Stimulated activated naive CD8-positive, alpha-beta T cell treated with anti-CD3 and anti-CD28 coated beads, Interleukin-15, amount 100 ng/mL, for 72 hours (primary cell): ENCODE results near the gene HOXB1.

ENCODE experiments used
- ATAC-seq: fragments of 150-1000 bp; cut with Tn5 transposase; 2 replicates; pipeline ENCODE4 v1.10.0; 2021; ENCODE audit warnings: mild to moderate bottlenecking, moderate library complexity
- DNase-seq, 2 donors: peaks; one replicate each; pipeline ENCODE4 v3.0.0; 2021 to 2022
- H3K27ac Mint-ChIP-seq, 2 donors: one replicate each; pipeline ENCODE4 v1.8.0; 2022; ENCODE audit warnings: mild to moderate bottlenecking in 2 of 2, mixed read lengths in 2 of 2, moderate library complexity in 2 of 2
- H3K27me3 Mint-ChIP-seq: one replicate; pipeline ENCODE4 v1.8.0; 2022; ENCODE audit warnings: mixed read lengths
- H3K4me1 Mint-ChIP-seq: one replicate; pipeline ENCODE4 v1.8.0; 2022; ENCODE audit warnings: mild to moderate bottlenecking, mixed read lengths
- H3K4me3 Mint-ChIP-seq, 2 donors: one replicate each; pipeline ENCODE4 v1.8.0; 2022; ENCODE audit warnings: mild to moderate bottlenecking in 2 of 2, mixed read lengths in 2 of 2, moderate library complexity in 1 of 2
- H3K9me3 Mint-ChIP-seq, 2 donors: one replicate each; pipeline ENCODE4 v1.8.0; 2022; ENCODE audit warnings: mixed read lengths in 2 of 2

HOXB1 gene

GRCh38 chr17:48506246-48506645, 24.6 kb downstream of the HOXB1 start:
- Mint-ChIP-seq H3K4me1 (peaks cover 27% of the 10 kb centered on the region), H3K27me3 (peaks cover 58% of the 10 kb centered on the region), H3K27ac (peak overlapping the region in 1 of 2 donors; percentile 49), H3K9me3 (no peaks in the 10 kb centered on the region), H3K4me3 (no peak overlapping the region)
- ATAC-seq (no peak), DNase-seq (no peak)

GRCh38 chr17:48505788-48506187, 25.0 kb downstream of the HOXB1 start:
- peak; percentile 99 for ATAC-seq
- DNase-seq: peak; percentile 31 to 69
- H3K27ac Mint-ChIP-seq: peak overlapping the region in 1 of 2 donors; percentile 49
- peaks cover 22% of the 10 kb centered on the region for H3K4me1 Mint-ChIP-seq
- no peaks in the 10 kb centered on the region for H3K9me3 Mint-ChIP-seq
- peaks cover 62% of the 10 kb centered on the region for H3K27me3 Mint-ChIP-seq
- H3K4me3 Mint-ChIP-seq: no peak overlapping the region

DNA sequence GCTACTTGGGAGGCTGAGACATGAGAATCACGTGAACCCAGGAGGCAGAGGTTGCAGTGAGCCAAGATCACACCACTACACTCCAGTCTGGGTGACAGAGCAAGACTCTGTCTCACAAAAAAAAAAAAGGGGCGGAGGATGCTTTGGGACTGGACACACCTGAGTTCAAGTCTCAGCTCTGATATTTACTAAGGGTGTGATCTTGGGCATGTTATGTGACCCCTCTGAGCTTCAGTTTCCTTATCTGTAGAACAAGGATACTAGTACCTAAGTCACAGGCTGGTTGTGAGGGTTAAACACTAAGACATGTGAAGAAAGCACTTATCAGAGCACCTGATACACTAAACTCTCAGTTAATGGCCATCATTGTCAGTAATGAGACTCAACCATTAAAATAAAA, 25.9 kb downstream of the HOXB1 start:
- no peak overlapping the region for H3K4me3 Mint-ChIP-seq
- H3K27ac Mint-ChIP-seq: no peak overlapping the region
- ATAC-seq: no peak
- H3K4me1 Mint-ChIP-seq: peaks cover 16% of the 10 kb centered on the region
- DNase-seq: no peak
- peaks cover 70% of the 10 kb centered on the region for H3K27me3 Mint-ChIP-seq
- H3K9me3 Mint-ChIP-seq: no peaks in the 10 kb centered on the region

GRCh38 chr17:48503747-48504146, 27.1 kb downstream of the HOXB1 start:
- H3K4me3 Mint-ChIP-seq: no peak overlapping the region
- H3K27ac Mint-ChIP-seq: no peak overlapping the region
- H3K27me3 Mint-ChIP-seq: peaks cover 68% of the 10 kb centered on the region
- no peak for ATAC-seq
- H3K4me1 Mint-ChIP-seq: peaks cover 16% of the 10 kb centered on the region
- no peaks in the 10 kb centered on the region for H3K9me3 Mint-ChIP-seq
- no peak for DNase-seq

DNA sequence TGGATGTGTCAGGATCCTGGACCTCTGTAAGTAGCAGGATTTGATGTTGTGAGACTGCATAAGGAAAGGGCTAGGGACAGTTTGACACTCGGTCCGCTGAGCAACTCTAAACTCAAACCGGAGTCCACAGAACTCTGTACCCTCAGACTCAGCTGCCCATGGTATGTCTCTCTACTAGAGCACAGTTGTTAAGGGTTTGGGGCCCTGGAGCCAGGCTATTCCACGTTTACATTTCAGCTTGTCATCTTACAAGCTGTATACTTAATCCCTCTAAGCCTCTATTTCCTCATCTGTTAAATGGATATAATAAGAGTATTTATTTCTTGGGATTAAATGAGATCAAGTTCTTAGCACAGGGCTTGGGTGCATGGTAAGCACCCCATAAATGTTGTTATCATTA, 27.9 kb downstream of the HOXB1 start:
- peaks cover 16% of the 10 kb centered on the region for H3K4me1 Mint-ChIP-seq
- H3K27ac Mint-ChIP-seq: no peak overlapping the region
- H3K9me3 Mint-ChIP-seq: no peaks in the 10 kb centered on the region
- H3K27me3 Mint-ChIP-seq: peaks cover 70% of the 10 kb centered on the region
- H3K4me3 Mint-ChIP-seq: no peak overlapping the region
- DNase-seq: no peak
- no peak for ATAC-seq

- no peak for DNase-seq
- Mint-ChIP-seq H3K4me3 (no peak overlapping the region), H3K9me3 (no peaks in the 10 kb centered on the region), H3K4me1 (peaks cover 16% of the 10 kb centered on the region), H3K27me3 (peaks cover 76% of the 10 kb centered on the region), H3K27ac (peak overlapping the region in 1 of 2 donors; percentile 28)
- ATAC-seq: no peak
Measured at GRCh38 chr17:48502312-48502711, 28.5 kb downstream of the HOXB1 start.

GRCh38 chr17:48500435-48501426, 30.1 kb downstream of the HOXB1 start:
- Mint-ChIP-seq H3K4me1 (peaks cover 9% of the 10 kb centered on the region), H3K4me3 (no peak overlapping the region), H3K9me3 (no peaks in the 10 kb centered on the region), H3K27me3 (peaks cover 76% of the 10 kb centered on the region), H3K27ac (peak overlapping the region in 1 of 2 donors; percentile 2)
- ATAC-seq (no peak), DNase-seq (no peak)

GRCh38 chr17:48499735-48500434, 30.9 kb downstream of the HOXB1 start:
- ATAC-seq (no peak), DNase-seq (no peak)
- H3K4me1 Mint-ChIP-seq: peaks cover under 1% of the 10 kb centered on the region
- H3K9me3 Mint-ChIP-seq: no peaks in the 10 kb centered on the region
- peaks cover 78% of the 10 kb centered on the region for H3K27me3 Mint-ChIP-seq
- H3K27ac Mint-ChIP-seq: peak overlapping the region in 1 of 2 donors; percentile 2
- H3K4me3 Mint-ChIP-seq: no peak overlapping the region

GRCh38 chr17:48499248-48499647, 31.6 kb downstream of the HOXB1 start:
- Mint-ChIP-seq H3K9me3 (no peaks in the 10 kb centered on the region), H3K4me1 (no peaks in the 10 kb centered on the region), H3K27ac (no peak overlapping the region), H3K4me3 (no peak overlapping the region), H3K27me3 (peaks cover 78% of the 10 kb centered on the region)
- ATAC-seq (no peak), DNase-seq (no peak)

DNA sequence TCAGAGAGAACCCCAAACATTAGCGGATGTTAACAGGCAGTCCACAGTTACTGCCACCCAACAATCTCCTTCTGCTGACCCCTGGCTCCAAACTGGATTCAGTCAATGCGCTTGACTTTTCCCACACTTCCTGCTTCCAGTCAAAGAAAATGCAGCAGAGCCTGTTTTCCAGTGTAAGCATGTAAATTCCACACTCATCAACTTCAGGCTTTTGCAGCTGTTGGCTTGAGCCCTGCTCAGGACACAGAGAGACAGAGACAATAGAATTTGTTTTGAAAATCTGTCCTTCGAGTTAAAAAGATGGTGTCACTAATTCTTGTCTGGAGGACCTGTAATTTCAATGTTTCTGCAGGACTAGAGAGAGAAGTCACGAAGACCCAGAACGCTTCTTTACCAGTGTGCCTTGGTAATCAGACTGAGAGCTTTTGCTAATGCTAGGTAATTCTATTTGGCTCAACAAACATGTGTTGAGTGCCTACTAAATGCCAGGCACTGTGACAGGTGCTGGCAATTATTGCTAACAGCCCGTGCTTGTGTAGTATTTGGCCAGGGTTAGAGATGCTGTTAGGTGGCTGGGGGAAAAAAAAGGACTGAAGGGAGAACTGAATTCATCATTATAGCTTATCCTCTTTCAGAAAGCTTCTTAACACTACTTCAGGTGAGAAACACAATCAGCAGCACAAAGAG, 32.5 kb downstream of the HOXB1 start:
- Mint-ChIP-seq H3K4me3 (no peak overlapping the region), H3K4me1 (peaks cover under 1% of the 10 kb centered on the region), H3K9me3 (no peaks in the 10 kb centered on the region), H3K27ac (no peak overlapping the region), H3K27me3 (peaks cover 78% of the 10 kb centered on the region)
- DNase-seq (no peak), ATAC-seq (no peak)

DNA sequence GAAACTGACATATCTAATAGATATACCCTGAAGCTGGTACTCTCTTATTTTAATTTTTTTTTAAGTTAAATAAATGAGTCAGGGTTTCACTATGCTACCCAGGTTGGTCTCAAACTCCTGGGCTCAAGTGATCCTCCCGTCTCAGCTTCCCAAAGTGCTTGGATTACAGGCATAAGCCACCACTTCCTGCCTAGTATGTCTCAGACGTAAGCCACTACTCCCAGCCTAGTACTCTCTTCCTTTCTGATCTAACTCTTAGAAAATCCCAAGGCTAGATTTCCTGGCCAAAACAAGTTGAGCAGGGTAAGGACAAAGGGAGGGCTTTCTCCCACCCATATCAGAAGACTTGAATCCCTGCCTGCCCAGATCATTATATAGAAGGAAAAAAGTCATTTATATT, 33.7 kb downstream of the HOXB1 start:
- peaks cover 13% of the 10 kb centered on the region for H3K4me1 Mint-ChIP-seq
- peaks cover 68% of the 10 kb centered on the region for H3K27me3 Mint-ChIP-seq
- no peak for ATAC-seq
- H3K27ac Mint-ChIP-seq: no peak overlapping the region
- no peak overlapping the region for H3K4me3 Mint-ChIP-seq
- H3K9me3 Mint-ChIP-seq: no peaks in the 10 kb centered on the region
- DNase-seq: no peak

DNA sequence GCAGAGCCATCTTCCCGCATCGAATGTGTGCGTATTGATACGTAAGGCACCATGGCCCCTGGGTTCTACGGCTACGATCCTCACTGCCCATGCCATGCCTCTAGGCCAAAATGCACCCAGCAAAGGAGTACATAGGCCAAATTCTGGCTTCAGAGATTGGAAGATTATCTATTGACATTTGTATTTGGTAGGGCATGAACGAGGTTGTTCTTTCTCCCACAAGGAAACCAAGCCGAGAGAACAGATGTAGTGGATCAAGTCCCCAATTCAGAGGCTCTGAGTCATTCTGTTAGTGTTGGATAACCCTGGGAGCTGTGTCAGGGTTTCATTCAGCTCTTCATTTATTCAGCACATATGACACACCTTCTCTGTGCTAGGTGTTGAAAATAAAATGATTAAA, 36.5 kb downstream of the HOXB1 start:
- Mint-ChIP-seq H3K4me3 (no peak overlapping the region), H3K27ac (no peak overlapping the region), H3K4me1 (peaks cover 29% of the 10 kb centered on the region), H3K9me3 (no peaks in the 10 kb centered on the region), H3K27me3 (peaks cover 64% of the 10 kb centered on the region)
- DNase-seq (no peak), ATAC-seq (no peak)

- peak; percentile 92 for ATAC-seq
- H3K9me3 Mint-ChIP-seq: no peaks in the 10 kb centered on the region
- H3K4me1 Mint-ChIP-seq: peaks cover 29% of the 10 kb centered on the region
- H3K27ac Mint-ChIP-seq: peak overlapping the region; percentile 19 to 61
- peaks cover 51% of the 10 kb centered on the region for H3K27me3 Mint-ChIP-seq
- peak; percentile 53 to 64 for DNase-seq
- peak overlapping the region; percentile 72 to 76 for H3K4me3 Mint-ChIP-seq
Measured at GRCh38 chr17:48492401-48493298, 38.2 kb downstream of the HOXB1 start.

GRCh38 chr17:48491527-48492273, 39.1 kb downstream of the HOXB1 start:
- Mint-ChIP-seq H3K27ac (peak overlapping the region in 1 of 2 donors; percentile 55), H3K4me3 (peak overlapping the region; percentile 72 to 76), H3K27me3 (peaks cover 57% of the 10 kb centered on the region), H3K4me1 (peaks cover 29% of the 10 kb centered on the region), H3K9me3 (no peaks in the 10 kb centered on the region)
- DNase-seq: no peak
- peak; percentile 48 for ATAC-seq
